Ovary (tissue), 3 donors: ENCODE results near the gene MYBPC3.
"Not testable (repeated sequence)": the region's sequence is repeated elsewhere in the genome, so short reads cannot be mapped to it uniquely, and the experiment has no call there.

Experiments
- POLR2A ChIP-seq: fragments of 450-650 bp; IDR thresholded peaks from one replicate; pipeline ENCODE4 v1.6.1; 2017; ENCODE audit warnings: antibody characterized with exemption, mild to moderate bottlenecking, moderate library complexity
- TF ChIP-seq, protein P1 (sequence below), 3 donors: fragments of 450-650 bp in 2 of 3; fragments of 200-600 bp in 1 of 3; IDR thresholded peaks; one replicate each; pipeline versions ENCODE4 v1.5.1 to v1.8.0; 2016 to 2022; ENCODE audit warnings: antibody characterized with exemption in 3 of 3, mild to moderate bottlenecking in 1 of 3
- donor health status: DM: no; HTN: no; CAD: no.

- TF ChIP-seq, protein P1, sequence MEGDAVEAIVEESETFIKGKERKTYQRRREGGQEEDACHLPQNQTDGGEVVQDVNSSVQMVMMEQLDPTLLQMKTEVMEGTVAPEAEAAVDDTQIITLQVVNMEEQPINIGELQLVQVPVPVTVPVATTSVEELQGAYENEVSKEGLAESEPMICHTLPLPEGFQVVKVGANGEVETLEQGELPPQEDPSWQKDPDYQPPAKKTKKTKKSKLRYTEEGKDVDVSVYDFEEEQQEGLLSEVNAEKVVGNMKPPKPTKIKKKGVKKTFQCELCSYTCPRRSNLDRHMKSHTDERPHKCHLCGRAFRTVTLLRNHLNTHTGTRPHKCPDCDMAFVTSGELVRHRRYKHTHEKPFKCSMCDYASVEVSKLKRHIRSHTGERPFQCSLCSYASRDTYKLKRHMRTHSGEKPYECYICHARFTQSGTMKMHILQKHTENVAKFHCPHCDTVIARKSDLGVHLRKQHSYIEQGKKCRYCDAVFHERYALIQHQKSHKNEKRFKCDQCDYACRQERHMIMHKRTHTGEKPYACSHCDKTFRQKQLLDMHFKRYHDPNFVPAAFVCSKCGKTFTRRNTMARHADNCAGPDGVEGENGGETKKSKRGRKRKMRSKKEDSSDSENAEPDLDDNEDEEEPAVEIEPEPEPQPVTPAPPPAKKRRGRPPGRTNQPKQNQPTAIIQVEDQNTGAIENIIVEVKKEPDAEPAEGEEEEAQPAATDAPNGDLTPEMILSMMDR (IDR thresholded peaks at IDR 0.05): not testable (repeated sequence)
- TF ChIP-seq POLR2A: not testable (repeated sequence)
These were observed 36.0 kb downstream of the MYBPC3 start for GRCh38 chr11:47316501-47316900.
